Activated T-cell treated with anti-CD3 and anti-CD28 coated beads for 4 hours (primary cell): ENCODE measurements around the gene KRT76.
"Not testable (repeated sequence)": the region's sequence is repeated elsewhere in the genome, so short reads cannot be mapped to it uniquely, and the experiment has no call there.

ENCODE experiments used
- DNase-seq: peaks from one replicate; pipeline ENCODE4 v3.0.0-alpha.2; 2020

Gene KRT76

GRCh38 chr12:52779914-52780313, 2.8 kb upstream of the KRT76 start:
- DNase-seq = no peak

DNA sequence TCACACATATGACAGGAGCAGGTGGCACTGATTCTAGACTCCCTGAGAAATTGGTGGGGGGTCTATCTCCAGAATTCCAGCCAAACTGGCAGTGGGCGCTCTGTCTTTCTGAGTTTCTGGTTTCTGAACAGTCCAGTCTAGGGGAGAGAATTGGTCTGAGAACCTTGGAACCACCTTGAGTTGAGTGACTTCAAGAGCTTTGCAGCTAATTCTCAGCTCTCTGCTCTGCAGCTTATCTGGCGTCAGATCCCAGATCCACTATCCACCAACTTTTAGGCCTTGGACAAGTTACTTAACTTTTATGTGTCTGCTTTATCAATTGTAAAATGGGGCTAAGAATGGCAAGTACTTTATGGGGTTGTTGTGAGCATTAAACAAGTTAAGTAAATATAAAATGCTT, 1.7 kb upstream of the KRT76 start:
- DNase-seq = no peak

GRCh38 chr12:52777566-52777965, 421 bp upstream of the KRT76 start:
- DNase-seq = no peak

DNA sequence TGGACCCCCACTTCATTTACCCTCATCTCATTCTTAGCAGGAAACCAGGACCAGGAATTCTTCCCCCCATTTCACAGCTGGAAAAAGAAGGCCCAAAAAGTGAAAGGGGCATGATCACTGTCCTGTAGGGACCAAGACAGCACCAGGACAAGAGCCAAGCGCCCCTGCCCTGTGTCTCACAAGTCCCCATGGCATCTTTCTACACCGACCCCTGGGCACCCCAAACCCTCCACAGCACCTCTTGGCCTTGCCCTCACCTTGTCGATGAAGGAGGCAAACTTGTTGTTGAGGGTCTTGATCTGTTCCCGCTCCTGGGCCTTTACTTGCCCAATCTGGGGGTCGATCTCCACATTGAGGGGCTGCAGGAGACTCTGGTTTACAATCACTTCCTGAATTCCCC, 710 bp downstream of the KRT76 start:
- DNase-seq = no peak

DNA sequence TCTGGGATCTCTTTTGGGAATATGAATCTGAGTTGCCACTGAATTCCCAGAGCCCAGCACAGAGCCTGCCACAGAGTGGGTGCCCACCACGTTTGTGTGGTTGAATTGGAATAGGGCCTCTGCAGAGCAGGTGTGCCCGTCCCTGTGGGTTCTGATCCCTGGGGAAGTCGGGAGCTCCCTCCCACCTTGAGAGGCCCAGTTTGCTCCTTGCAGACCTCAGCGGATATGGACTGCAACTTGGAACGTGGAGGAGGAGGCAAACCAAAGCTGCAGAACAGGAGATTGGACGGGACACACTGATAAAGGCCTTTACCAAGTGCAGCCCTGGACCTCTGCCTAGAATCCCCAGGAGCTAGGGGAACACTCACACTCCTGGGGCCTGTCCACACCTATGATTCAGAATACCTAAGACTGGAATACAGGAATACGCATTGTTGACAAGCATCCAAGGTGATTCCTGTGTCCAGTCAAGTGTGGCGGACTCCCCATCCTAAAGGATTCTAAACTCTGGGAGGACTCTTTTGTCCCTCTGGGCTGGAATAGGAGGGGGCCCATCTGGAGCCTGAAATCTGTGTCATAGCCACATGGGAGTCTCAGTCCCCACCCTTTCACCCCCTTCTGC, 2.4 kb downstream of the KRT76 start:
- DNase-seq = no peak

GRCh38 chr12:52772772-52773171, 4.4 kb downstream of the KRT76 start:
- no peak for DNase-seq

DNA sequence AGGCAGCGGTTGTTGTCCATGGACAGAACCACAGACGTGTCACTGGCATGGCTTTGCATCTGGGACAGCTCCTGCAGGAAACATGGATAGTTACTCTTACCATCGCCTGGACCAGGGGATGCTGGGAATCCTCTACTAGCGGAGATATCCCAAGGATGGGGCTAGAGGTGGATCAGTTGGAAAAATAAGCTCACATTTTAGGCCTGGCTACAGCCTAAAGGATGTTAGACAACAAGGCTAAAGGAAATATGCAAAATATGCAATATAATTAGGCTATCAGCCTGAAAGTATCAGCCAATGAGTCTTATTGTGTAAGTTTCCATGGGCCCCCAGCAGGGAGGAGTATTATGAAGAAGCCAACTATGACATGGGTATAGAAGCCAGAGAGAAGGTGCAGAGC, 5.0 kb downstream of the KRT76 start:
- DNase-seq = no peak

DNA sequence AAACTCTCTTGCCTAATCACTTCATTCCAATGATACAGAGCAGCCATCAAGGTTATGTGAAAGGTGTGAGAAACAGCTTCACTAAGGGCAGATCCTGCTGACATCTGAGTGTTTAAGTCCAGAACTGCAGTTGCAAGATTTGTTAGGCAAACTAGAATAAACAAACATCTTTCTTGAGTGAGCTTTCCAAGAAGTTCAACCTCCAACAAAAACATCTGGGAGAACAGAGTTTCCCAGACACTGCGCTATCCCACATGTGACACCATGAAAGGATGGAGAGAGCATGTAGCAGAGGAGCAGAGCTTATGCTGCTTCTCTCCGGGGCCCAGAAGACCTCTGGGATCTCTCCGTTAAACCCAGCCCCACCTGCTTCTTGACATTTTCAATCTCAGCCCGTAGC, 5.6 kb downstream of the KRT76 start:
- DNase-seq = no peak

- DNase-seq = no peak
These were observed 6.1 kb downstream of the KRT76 start for GRCh38 chr12:52771088-52771487.

GRCh38 chr12:52769946-52770345, 7.2 kb downstream of the KRT76 start:
- no peak for DNase-seq

- DNase-seq = no peak
These were observed 7.8 kb downstream of the KRT76 start for GRCh38 chr12:52769354-52769753.

DNA sequence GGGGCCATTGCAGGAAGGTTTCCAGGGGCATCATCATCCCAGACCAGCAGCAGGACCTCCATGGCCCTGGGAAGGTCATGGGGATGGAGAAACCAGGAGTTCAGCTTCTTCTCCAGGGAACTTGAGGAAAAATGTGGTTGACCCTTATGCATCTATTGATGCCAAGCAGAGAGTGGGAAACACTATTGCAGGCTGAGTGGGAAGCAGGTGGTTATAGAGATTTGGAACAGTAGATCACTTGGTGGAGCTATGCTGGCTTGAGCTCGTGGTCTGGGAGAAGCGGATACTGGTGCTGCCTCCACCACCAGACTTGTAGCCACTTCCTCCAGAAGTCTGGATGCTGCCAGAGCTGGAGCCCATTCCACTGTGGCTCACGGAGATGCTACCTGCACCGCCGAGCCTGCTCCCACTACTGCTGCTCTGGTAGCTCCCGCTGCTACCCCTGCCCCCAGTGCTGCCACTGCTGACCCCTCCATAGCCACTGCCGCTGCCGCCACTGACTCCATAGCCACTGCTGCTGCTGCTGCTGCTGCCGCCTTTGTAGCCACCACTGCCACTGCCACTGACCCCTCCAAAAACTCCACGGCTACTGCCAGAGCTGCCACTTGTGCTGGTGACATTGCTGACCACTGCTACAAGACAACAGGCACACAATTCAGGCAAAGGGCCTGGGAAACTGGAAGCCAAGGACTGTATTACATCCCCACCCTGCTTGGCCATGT, 8.5 kb downstream of the KRT76 start:
- no peak for DNase-seq

DNA sequence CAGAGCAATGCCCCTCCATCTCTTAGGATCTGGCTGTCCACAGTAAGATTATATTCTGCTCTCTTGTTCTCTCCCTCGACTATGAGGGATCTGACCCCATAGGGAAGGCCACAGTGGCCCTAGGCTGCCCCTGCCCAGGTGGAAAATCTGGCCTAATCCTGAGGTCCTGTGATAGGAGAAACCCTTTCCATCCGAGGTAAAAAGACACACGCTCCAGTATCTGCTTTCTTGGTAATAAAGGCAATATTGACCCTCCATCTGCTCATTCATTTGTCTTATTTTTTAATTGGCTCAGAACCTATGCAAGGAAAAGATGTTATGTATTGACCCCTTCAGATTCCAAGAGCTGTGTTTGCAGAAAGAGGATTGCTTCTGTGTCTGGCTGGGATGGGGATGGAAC, 9.7 kb downstream of the KRT76 start:
- no peak for DNase-seq

DNA sequence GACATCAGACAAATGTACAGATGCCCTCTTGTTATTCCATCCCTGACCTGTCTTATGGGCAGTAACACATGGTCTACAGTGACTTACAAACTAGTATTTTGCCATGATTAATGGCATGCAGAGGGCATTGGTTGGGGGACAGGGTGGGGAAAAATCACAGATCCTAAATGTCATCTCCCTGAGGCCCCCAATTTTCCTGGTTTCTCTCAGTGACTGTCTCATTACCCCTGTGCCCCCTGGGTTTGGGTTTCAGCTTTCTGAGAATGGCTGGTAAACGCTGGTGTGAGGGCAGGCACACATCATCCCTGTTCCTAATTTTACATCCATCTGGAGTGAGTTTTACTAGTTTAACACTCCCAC, 10.1 kb downstream of the KRT76 start:
- no peak for DNase-seq

- no peak for DNase-seq
These were observed 10.7 kb downstream of the KRT76 start for GRCh38 chr12:52766351-52767019.

GRCh38 chr12:52765702-52766101, 11.4 kb downstream of the KRT76 start:
- DNase-seq = no peak

GRCh38 chr12:52763991-52764390, 13.2 kb downstream of the KRT76 start:
- DNase-seq = no peak

DNA sequence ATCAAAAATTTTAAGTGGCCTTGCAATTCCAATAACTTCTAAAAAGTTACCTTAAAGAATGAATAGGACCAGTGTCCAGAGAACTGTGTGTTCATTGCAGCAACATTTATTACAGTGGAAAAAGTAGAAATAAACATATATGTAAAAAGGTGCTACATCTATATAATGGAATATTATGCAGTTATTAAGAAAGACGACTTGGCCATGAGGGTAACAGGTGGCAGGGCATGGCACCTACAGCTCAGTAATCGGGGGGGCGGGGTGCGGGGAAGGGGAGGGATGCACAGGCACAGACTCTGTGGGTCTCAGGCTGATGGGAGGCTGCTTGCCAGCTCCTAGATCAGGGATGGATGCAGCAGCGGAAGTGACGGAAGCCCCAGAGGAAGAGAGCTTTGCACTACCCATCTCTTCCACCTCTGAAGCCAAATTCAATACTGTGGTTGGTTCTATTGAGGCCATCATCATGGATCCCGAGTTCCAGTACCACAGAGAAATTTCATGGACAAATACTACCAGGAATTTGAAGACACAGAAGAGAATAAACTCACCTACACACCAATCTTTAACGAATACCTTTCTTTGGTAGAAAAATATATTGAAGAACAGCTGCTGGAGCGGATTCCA, 14.0 kb downstream of the KRT76 start:
- no peak for DNase-seq

- DNase-seq = no peak
These were observed 15.3 kb downstream of the KRT76 start for GRCh38 chr12:52761802-52762201.

- not testable (repeated sequence) for DNase-seq
These were observed 15.9 kb downstream of the KRT76 start for GRCh38 chr12:52761218-52761617.

GRCh38 chr12:52760623-52761022, 16.5 kb downstream of the KRT76 start:
- DNase-seq = no peak

GRCh38 chr12:52759695-52760094, 17.4 kb downstream of the KRT76 start:
- DNase-seq = no peak

GRCh38 chr12:52759218-52759617, 17.9 kb downstream of the KRT76 start:
- no peak for DNase-seq
